NCI-H1436 treated with DMSO at 0.1 percent for 48 hours (cell line): ENCODE measurements around the gene GUCY1A1.

Source experiments
- DNase-seq: peaks from one replicate; lab custom pipeline; 2025; lab: John Stamatoyannopoulos, UW

Gene GUCY1A1

GRCh38 chr4:155780775-155781174, 114.1 kb downstream of the GUCY1A1 start:
- no peak for DNase-seq

- DNase-seq: no peak
Measured at GRCh38 chr4:155781249-155781831, 114.7 kb downstream of the GUCY1A1 start.
